ENCODE data around the gene CD163.
"Not testable (repeated sequence)": the region's sequence is repeated elsewhere in the genome, so short reads cannot be mapped to it uniquely, and the experiment has no call there.

Gene CD163

GRCh38 chr12:7444076-7444475 lies 59.5 kb downstream of the CD163 start, which contains the start of gene CD163L1:
Gene CD163L1 (minus strand): TSS chr12:7444153. CDS start chr12:7444127, 26 bp downstream.
- Histone ChIP-seq H3K9me2 (replicated peaks; ENCODE audit: insufficient read depth, low read length) (no peaks in the 10 kb centered on the region), H3K79me2 (ENCODE audit: insufficient read depth, low read length) (no peaks in the 10 kb centered on the region), H3K9ac (ENCODE audit: low read length) (no peak within 1 kb of the TSS), H2AFZ (ENCODE audit: low read depth, low read length, severe bottlenecking) (no peak within 1 kb of the TSS), H3K4me3 (ENCODE audit: insufficient read depth, low read length, poor library complexity, severe bottlenecking) (no peak within 1 kb of the TSS), H3F3A (ENCODE audit: insufficient read depth) (no peaks in the 10 kb centered on the region), H3K9me3 (ENCODE audit: insufficient read depth, low read length) (no peaks in the 10 kb centered on the region), H4K20me1 (ENCODE audit: low read depth, low read length) (no peaks in the 10 kb centered on the region), H3K27ac (ENCODE audit: low read depth, low read length) (no peak within 1 kb of the TSS), H3K36me3 (ENCODE audit: low read length) (no peaks in the 10 kb centered on the region), H3K4me2 (ENCODE audit: low read depth, low read length, poor library complexity, severe bottlenecking) (no peak within 1 kb of the TSS), H3K27me3 (ENCODE audit: low read length) (no peaks in the 10 kb centered on the region)
- TF ChIP-seq CTCF (IDR thresholded peaks at IDR 0.05; ENCODE audit: insufficient read depth, low read length, poor library complexity, severe bottlenecking) (no peak), EZH2phosphoT487 (conservative IDR thresholded peaks at IDR 0.05; ENCODE audit: low read length) (no peak)

GRCh38 chr12:7441216-7441615 lies 62.4 kb downstream of the CD163 start:
- no peaks in the 10 kb centered on the region for H3K9me2 ChIP-seq (replicated peaks; ENCODE audit: insufficient read depth, low read length)
- no peaks in the 10 kb centered on the region for H3K36me3 ChIP-seq (ENCODE audit: low read length)
- H3K79me2 ChIP-seq (ENCODE audit: insufficient read depth, low read length): no peaks in the 10 kb centered on the region
- H4K20me1 ChIP-seq (ENCODE audit: low read depth, low read length): no peaks in the 10 kb centered on the region
- no peaks in the 10 kb centered on the region for H3K9me3 ChIP-seq (ENCODE audit: insufficient read depth, low read length)
- no peak overlapping the region for H3K9ac ChIP-seq (ENCODE audit: low read length)
- no peak overlapping the region for H3K27ac ChIP-seq (ENCODE audit: low read depth, low read length)
- no peak overlapping the region for H2AFZ ChIP-seq (ENCODE audit: low read depth, low read length, severe bottlenecking)
- no peaks in the 10 kb centered on the region for H3K27me3 ChIP-seq (ENCODE audit: low read length)
- no peak overlapping the region for H3K4me2 ChIP-seq (ENCODE audit: low read depth, low read length, poor library complexity, severe bottlenecking)
- TF ChIP-seq CTCF (IDR thresholded peaks at IDR 0.05; ENCODE audit: insufficient read depth, low read length, poor library complexity, severe bottlenecking) (no peak), EZH2phosphoT487 (conservative IDR thresholded peaks at IDR 0.05; ENCODE audit: low read length) (no peak)
- H3K4me3 ChIP-seq (ENCODE audit: insufficient read depth, low read length, poor library complexity, severe bottlenecking): no peak overlapping the region
- no peaks in the 10 kb centered on the region for H3F3A ChIP-seq (ENCODE audit: insufficient read depth)

GRCh38 chr12:7439579-7440505 lies 63.7 kb downstream of the CD163 start:
- no peak overlapping the region for H3K9ac ChIP-seq (ENCODE audit: low read length)
- H3K79me2 ChIP-seq (ENCODE audit: insufficient read depth, low read length): no peaks in the 10 kb centered on the region
- H3K4me2 ChIP-seq (ENCODE audit: low read depth, low read length, poor library complexity, severe bottlenecking): no peak overlapping the region
- H3K27me3 ChIP-seq (ENCODE audit: low read length): no peaks in the 10 kb centered on the region
- no peaks in the 10 kb centered on the region for H3K36me3 ChIP-seq (ENCODE audit: low read length)
- no peaks in the 10 kb centered on the region for H3K9me3 ChIP-seq (ENCODE audit: insufficient read depth, low read length)
- H2AFZ ChIP-seq (ENCODE audit: low read depth, low read length, severe bottlenecking): no peak overlapping the region
- no peak overlapping the region for H3K27ac ChIP-seq (ENCODE audit: low read depth, low read length)
- TF ChIP-seq EZH2phosphoT487 (conservative IDR thresholded peaks at IDR 0.05; ENCODE audit: low read length): no peak
- no peak for TF ChIP-seq CTCF (IDR thresholded peaks at IDR 0.05; ENCODE audit: insufficient read depth, low read length, poor library complexity, severe bottlenecking)
- H4K20me1 ChIP-seq (ENCODE audit: low read depth, low read length): no peaks in the 10 kb centered on the region
- H3K9me2 ChIP-seq (replicated peaks; ENCODE audit: insufficient read depth, low read length): no peaks in the 10 kb centered on the region
- H3K4me3 ChIP-seq (ENCODE audit: insufficient read depth, low read length, poor library complexity, severe bottlenecking): no peak overlapping the region
- no peaks in the 10 kb centered on the region for H3F3A ChIP-seq (ENCODE audit: insufficient read depth)

- not testable (repeated sequence) for H3K4me3 ChIP-seq (ENCODE audit: insufficient read depth, low read length, poor library complexity, severe bottlenecking); H3F3A ChIP-seq (ENCODE audit: insufficient read depth); H2AFZ ChIP-seq (ENCODE audit: low read depth, low read length, severe bottlenecking); H3K9me3 ChIP-seq (ENCODE audit: insufficient read depth, low read length); H3K79me2 ChIP-seq (ENCODE audit: insufficient read depth, low read length); H4K20me1 ChIP-seq (ENCODE audit: low read depth, low read length); H3K9ac ChIP-seq (ENCODE audit: low read length); H3K9me2 ChIP-seq (replicated peaks; ENCODE audit: insufficient read depth, low read length); H3K27ac ChIP-seq (ENCODE audit: low read depth, low read length); H3K36me3 ChIP-seq (ENCODE audit: low read length); H3K4me2 ChIP-seq (ENCODE audit: low read depth, low read length, poor library complexity, severe bottlenecking); H3K27me3 ChIP-seq (ENCODE audit: low read length)
These were observed 65.1 kb downstream of the CD163 start for GRCh38 chr12:7438291-7438995.

GRCh38 chr12:7437494-7437893 lies 66.1 kb downstream of the CD163 start:
- H3K4me2 ChIP-seq (ENCODE audit: low read depth, low read length, poor library complexity, severe bottlenecking); H3K27ac ChIP-seq (ENCODE audit: low read depth, low read length); H3K79me2 ChIP-seq (ENCODE audit: insufficient read depth, low read length); H3K9me2 ChIP-seq (replicated peaks; ENCODE audit: insufficient read depth, low read length); H3K27me3 ChIP-seq (ENCODE audit: low read length); H3K4me3 ChIP-seq (ENCODE audit: insufficient read depth, low read length, poor library complexity, severe bottlenecking); H3K36me3 ChIP-seq (ENCODE audit: low read length); H2AFZ ChIP-seq (ENCODE audit: low read depth, low read length, severe bottlenecking); H3F3A ChIP-seq (ENCODE audit: insufficient read depth); H3K9ac ChIP-seq (ENCODE audit: low read length); H3K9me3 ChIP-seq (ENCODE audit: insufficient read depth, low read length); H4K20me1 ChIP-seq (ENCODE audit: low read depth, low read length): not testable (repeated sequence)
